Transverse colon (tissue), 4 donors: ENCODE measurements around the gene FARP1.

Source experiments
- POLR2A ChIP-seq: fragments of 450-650 bp; IDR thresholded peaks from one replicate; pipeline ENCODE4 v1.6.1; 2016; ENCODE audit warnings: antibody characterized with exemption, mild to moderate bottlenecking, moderate library complexity
- POLR2AphosphoS5 ChIP-seq, 3 donors: sonication (generic); formaldehyde crosslinking; IDR thresholded peaks; one replicate each; pipeline ENCODE4 v1.6.1; 2016; ENCODE audit warnings: antibody characterized with exemption in 3 of 3
- TF ChIP-seq, protein P1 (sequence below), 5 experiments: fragments of 200-600 bp in 3 of 5; fragments of 450-650 bp in 2 of 5; sonication (generic) in 3 of 5; IDR thresholded peaks; 1 replicate in 2 of 5; 2 replicates in 3 of 5; pipeline ENCODE4 v1.5.1; 2016 to 2017; ENCODE audit warnings: antibody characterized with exemption in 5 of 5, inconsistent platforms in 3 of 5, mild to moderate bottlenecking in 2 of 5, moderate library complexity in 1 of 5

DNA sequence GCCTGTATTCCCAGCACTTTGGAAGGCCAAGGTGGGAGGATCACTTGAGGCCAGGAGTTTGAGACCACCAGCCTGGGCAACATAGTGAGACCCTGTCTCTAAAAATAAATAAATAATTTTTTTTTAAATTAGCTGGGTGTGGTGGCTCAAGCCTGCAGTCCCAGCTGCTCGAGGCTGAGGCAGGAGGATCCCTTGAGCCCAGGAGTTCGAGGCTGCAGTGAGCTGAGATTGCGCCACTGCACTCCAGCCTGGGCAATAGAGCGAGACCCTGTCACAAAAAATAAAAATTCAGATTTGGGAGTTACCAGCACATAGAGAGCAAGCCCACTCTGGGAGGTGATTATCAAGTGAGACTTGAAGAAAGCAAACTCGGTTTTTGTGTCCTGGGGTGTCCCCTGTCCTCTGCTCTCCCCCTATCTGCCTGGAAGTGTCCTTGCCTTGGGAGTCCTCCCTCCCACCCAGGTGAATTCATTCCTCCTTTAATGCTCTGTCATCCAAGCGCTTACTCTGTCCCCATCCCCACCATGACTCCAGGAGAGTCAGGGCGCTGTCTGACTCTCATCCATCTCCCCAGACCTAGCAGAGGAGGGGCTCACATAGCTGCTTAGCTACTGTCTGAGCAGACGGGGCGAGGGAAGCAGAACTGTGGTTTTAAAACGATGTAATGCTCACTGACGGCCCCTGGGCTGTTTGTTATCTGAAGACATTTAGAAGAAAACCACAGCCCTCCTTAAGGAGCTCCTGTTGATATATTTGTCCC lies 287.3 kb downstream of the FARP1 start:
- TF ChIP-seq POLR2A (no peak), POLR2AphosphoS5 (IDR thresholded peaks at IDR 0.05) (no peak)
- TF ChIP-seq, protein P1, sequence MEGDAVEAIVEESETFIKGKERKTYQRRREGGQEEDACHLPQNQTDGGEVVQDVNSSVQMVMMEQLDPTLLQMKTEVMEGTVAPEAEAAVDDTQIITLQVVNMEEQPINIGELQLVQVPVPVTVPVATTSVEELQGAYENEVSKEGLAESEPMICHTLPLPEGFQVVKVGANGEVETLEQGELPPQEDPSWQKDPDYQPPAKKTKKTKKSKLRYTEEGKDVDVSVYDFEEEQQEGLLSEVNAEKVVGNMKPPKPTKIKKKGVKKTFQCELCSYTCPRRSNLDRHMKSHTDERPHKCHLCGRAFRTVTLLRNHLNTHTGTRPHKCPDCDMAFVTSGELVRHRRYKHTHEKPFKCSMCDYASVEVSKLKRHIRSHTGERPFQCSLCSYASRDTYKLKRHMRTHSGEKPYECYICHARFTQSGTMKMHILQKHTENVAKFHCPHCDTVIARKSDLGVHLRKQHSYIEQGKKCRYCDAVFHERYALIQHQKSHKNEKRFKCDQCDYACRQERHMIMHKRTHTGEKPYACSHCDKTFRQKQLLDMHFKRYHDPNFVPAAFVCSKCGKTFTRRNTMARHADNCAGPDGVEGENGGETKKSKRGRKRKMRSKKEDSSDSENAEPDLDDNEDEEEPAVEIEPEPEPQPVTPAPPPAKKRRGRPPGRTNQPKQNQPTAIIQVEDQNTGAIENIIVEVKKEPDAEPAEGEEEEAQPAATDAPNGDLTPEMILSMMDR (IDR thresholded peaks at IDR 0.05) = no peak
